ENCODE measurements around the gene OR10AD1. TPM values are rescaled to one million over a fixed set of nuclear protein-coding genes. Genes with fewer than 3 reads are reported as not detected.
A peak's percentile ranks its signal among the peaks of the same experiment; 100 is the strongest.
"Not testable (repeated sequence)": the region's sequence is repeated elsewhere in the genome, so short reads cannot be mapped to it uniquely, and the experiment has no call there.

Gene OR10AD1
- total and polyA plus RNA-seq, 7 donors: not detected

GRCh38 chr12:48221645-48222044, 18.6 kb upstream of the OR10AD1 start:
- Histone ChIP-seq H3K4me3 (no peak overlapping the region), H3K27me3 (no peaks in the 10 kb centered on the region), H3K4me1 (peaks cover 0 to 7% (median 5%) of the 10 kb centered on the region in 4 donors), H3K27ac (no peak overlapping the region), H3K9me3 (no peaks in the 10 kb centered on the region), H3K36me3 (peaks cover 0 to 5% (median 0%) of the 10 kb centered on the region in 4 donors)
- intact Hi-C loops (cut with DNase I): no loop called here
- WGBS, 2 donors: 5 to 55% methylated on average over 2 of the region's 2 CpGs
- DNase-seq: no peak
- no peak for TF ChIP-seq EP300 (IDR thresholded peaks at IDR 0.05)

GRCh38 chr12:48220701-48221100, 17.6 kb upstream of the OR10AD1 start:
- Histone ChIP-seq H3K36me3 (peaks cover 0 to 5% (median 0%) of the 10 kb centered on the region in 4 donors), H3K27me3 (no peaks in the 10 kb centered on the region), H3K9me3 (no peaks in the 10 kb centered on the region), H3K4me1 (peaks cover 0 to 15% (median 9%) of the 10 kb centered on the region in 4 donors), H3K4me3 (no peak overlapping the region), H3K27ac (no peak overlapping the region)
- no peak for DNase-seq
- intact Hi-C loops (cut with DNase I): no loop called here
- TF ChIP-seq EP300 (IDR thresholded peaks at IDR 0.05) (no peak), CTCF (IDR thresholded peaks at IDR 0.05) (no peak), POLR2AphosphoS5 (IDR thresholded peaks at IDR 0.05) (no peak), POLR2A (IDR thresholded peaks at IDR 0.05) (no peak)
- 77 to 96% methylated on average over 1 of the region's 1 CpG for WGBS, 2 donors

- intact Hi-C loops (cut with DNase I): loop anchor here (5.0 to 10.0 kb wide), 2 partner anchors 133 to 595 kb away; partner anchors contain the start of genes CACNB3 and ZNF641
- H3K36me3 ChIP-seq: peaks cover 0 to 4% (median 0%) of the 10 kb centered on the region in 4 donors
- TF ChIP-seq POLR2AphosphoS5 (IDR thresholded peaks at IDR 0.05) (no peak), CTCF (IDR thresholded peaks at IDR 0.05) (no peak), EP300 (IDR thresholded peaks at IDR 0.05) (no peak), POLR2A (IDR thresholded peaks at IDR 0.05) (no peak)
- no peak overlapping the region for H3K4me3 ChIP-seq
- H3K27ac ChIP-seq: no peak overlapping the region
- WGBS, 2 donors: 90 to 98% methylated on average over 1 of the region's 1 CpG
- peaks cover 0 to 24% (median 11%) of the 10 kb centered on the region in 4 donors for H3K4me1 ChIP-seq
- H3K9me3 ChIP-seq: no peaks in the 10 kb centered on the region
- no peak for DNase-seq
- no peaks in the 10 kb centered on the region for H3K27me3 ChIP-seq
Observed at GRCh38 chr12:48219631-48220030, 16.5 kb upstream of the OR10AD1 start.

DNA sequence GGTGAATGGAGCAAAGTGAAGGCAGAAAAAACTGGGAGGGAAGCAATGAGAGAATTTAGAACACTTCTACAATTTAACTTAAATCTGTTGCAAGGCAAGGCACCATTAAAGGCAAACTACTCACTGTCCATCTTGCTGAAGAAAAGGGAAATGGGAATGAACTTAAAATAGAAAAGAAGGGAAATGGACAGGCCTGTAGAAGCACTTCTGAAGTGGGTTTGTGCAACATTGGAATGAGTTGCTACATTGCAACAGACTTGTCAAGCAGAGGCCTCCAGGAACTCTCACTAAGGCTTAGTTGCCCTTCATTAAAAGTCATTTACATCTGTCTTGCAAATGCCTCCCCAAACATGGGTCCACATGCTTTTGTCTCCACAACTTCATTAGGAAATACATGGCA, 13.7 kb upstream of the OR10AD1 start:
- Histone ChIP-seq H3K4me1 (peaks cover 0 to 43% (median 13%) of the 10 kb centered on the region in 4 donors), H3K27me3 (no peaks in the 10 kb centered on the region), H3K27ac (peak overlapping the region in 3 of 4 donors; percentile 81 to 88 (median 86)), H3K9me3 (no peaks in the 10 kb centered on the region), H3K36me3 (no peaks in the 10 kb centered on the region), H3K4me3 (no peak overlapping the region)
- DNase-seq: no peak
- intact Hi-C loops (cut with DNase I): loop anchor here (5.0 to 10.0 kb wide), 2 partner anchors 136 to 598 kb away; partner anchors contain the start of genes CACNB3 and ZNF641
- TF ChIP-seq POLR2A (IDR thresholded peaks at IDR 0.05): no peak
- peak in 1 of 4 donors; percentile 11 for TF ChIP-seq POLR2AphosphoS5 (IDR thresholded peaks at IDR 0.05)
- TF ChIP-seq EP300 (IDR thresholded peaks at IDR 0.05): no peak

DNA sequence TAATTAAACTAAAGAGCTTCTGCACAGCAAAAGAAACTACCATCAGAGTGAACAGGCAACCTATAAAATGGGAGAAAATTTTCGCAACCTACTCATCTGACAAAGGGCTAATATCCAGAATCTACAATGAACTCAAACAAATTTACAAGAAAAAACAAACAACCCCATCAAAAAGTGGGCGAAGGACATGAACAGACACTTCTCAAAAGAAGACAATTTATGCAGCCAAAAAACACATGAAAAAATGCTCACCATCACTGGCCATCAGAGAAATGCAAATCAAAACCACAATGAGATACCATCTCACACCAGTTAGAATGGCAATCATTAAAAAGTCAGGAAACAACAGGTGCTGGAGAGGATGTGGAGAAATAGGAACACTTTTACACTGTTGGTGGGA, 6.4 kb upstream of the OR10AD1 start:
- intact Hi-C loops (cut with DNase I); H3K27me3 ChIP-seq: not testable (repeated sequence)
- H3K4me1 ChIP-seq: peaks cover 0 to 18% (median 2%) of the 10 kb centered on the region in 4 donors

DNA sequence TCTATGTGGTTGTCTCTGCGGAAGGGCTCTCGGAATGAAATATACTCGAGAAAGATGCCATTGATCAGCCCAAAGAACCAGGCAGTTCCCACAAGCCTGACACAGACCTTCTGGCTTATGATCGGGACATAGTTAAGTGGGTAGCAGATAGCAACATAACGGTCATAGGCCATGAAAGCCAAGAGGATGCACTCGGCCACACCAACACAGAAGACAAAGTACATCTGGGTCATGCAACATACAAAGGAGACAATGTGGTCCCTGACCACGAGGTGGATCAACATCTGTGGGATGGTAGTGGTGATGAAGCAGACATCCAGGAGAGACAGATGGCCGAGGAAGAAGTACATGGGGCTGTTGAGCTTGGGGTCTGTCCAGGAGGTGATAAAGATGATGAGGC, 326 bp downstream of the OR10AD1 start:
- Histone ChIP-seq H3K9me3 (peaks cover 0 to 10% (median 6%) of the 10 kb centered on the region in 4 donors), H3K4me3 (no peak overlapping the region), H3K36me3 (peaks cover 0 to 13% (median 4%) of the 10 kb centered on the region in 4 donors), H3K27me3 (no peaks in the 10 kb centered on the region), H3K4me1 (peaks cover 0 to 26% (median 25%) of the 10 kb centered on the region in 4 donors), H3K27ac (no peak overlapping the region)
- no peak for TF ChIP-seq POLR2A (IDR thresholded peaks at IDR 0.05)
- TF ChIP-seq POLR2AphosphoS5 (IDR thresholded peaks at IDR 0.05): no peak
- no peak for TF ChIP-seq CTCF (IDR thresholded peaks at IDR 0.05)
- no peak for TF ChIP-seq EP300 (IDR thresholded peaks at IDR 0.05)
- DNase-seq: no peak
- 93 to 95% methylated on average over 8 of the region's 8 CpGs for WGBS, 2 donors
- intact Hi-C loops (cut with DNase I): no loop called here

More for the DNA sequence above, 6.4 kb upstream of the OR10AD1 start:
- H3K27ac ChIP-seq, H3K9me3 ChIP-seq, H3K4me3 ChIP-seq, DNase-seq: not testable (repeated sequence)
- H3K36me3 ChIP-seq: peaks cover 0 to 12% (median 4%) of the 10 kb centered on the region in 4 donors
- WGBS, 2 donors: 91 to 98% methylated on average over 1 of the region's 2 CpGs
